ENCODE measurements around the gene FMO5. TPM values are rescaled to one million over a fixed set of nuclear protein-coding genes. Genes with fewer than 3 reads are reported as not detected.
A peak's percentile ranks its signal among the peaks of the same experiment; 100 is the strongest.
"Not testable (repeated sequence)": the region's sequence is repeated elsewhere in the genome, so short reads cannot be mapped to it uniquely, and the experiment has no call there.

The FMO5 gene
- total RNA-seq, 2 donors from 2014 or later = not detected

- H3K27ac Mint-ChIP-seq; DNase-seq (ENCODE audit: low spot score); H3K4me1 Mint-ChIP-seq (ENCODE audit: low read depth in 2 of 2); ATAC-seq; H3K36me3 Mint-ChIP-seq; H3K4me3 Mint-ChIP-seq; H3K9me3 Mint-ChIP-seq: not testable (repeated sequence)
- peaks cover 7 to 16% of the 10 kb centered on the region in 2 donors for H3K27me3 Mint-ChIP-seq
Measured at GRCh38 chr1:147231032-147231431, 5.9 kb upstream of the FMO5 start.

DNA sequence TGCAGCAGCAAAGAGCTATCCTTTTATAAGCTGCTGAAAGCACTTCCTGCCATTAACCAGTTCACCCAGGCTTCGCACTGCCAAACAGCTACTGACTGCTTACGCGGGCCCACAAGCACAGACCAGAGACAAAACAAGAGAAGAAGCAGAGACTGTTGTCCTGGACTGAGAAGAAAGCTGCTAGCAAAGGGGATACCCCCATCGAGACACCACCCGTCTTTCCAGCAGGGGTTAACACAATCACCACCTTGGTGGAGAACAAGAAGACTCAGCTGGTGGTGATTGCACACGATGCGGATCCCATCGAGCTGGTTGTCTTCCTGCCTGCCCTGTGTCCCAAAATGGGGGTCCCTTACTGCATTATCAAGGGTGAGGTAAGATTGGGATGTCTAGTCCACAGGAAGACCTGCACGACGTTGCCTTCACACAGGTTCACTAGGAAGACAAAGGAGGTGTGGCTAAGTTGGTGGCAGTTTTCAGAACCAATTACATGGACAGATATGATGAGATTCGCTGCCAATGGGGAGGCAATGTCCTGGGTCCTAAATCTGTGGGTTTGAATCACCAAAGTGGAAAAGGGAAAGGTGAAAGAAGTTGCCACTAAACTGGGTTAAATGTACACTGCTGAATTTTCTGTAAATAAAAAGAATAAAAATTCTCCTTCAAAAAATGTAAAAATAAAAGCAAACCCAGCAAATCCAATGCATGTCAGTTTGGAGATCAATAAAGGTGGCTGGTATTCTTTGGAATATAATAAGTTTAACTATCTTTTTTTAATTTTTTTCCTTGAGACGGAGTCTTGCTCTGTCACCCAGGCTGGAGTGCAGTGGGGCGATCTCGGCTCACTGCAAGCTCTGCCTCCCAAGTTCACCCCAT, 1.2 kb downstream of the FMO5 start:
- no peaks in the 10 kb centered on the region for H3K36me3 Mint-ChIP-seq
- H3K9me3 Mint-ChIP-seq = no peaks in the 10 kb centered on the region
- peak overlapping the region; percentile 2 for H3K4me3 Mint-ChIP-seq
- no peak overlapping the region for H3K27ac Mint-ChIP-seq
- ATAC-seq = no peak
- no peaks in the 10 kb centered on the region for H3K27me3 Mint-ChIP-seq
- peaks cover 17 to 19% of the 10 kb centered on the region in 2 donors for H3K4me1 Mint-ChIP-seq (ENCODE audit: low read depth in 2 of 2)
- no peak for DNase-seq (ENCODE audit: low spot score)

GRCh38 chr1:147218606-147219005, 6.5 kb downstream of the FMO5 start:
- Mint-ChIP-seq H3K4me3 (no peak overlapping the region), H3K9me3 (no peaks in the 10 kb centered on the region), H3K36me3 (no peaks in the 10 kb centered on the region), H3K4me1 (ENCODE audit: low read depth in 2 of 2) (peaks cover 3% of the 10 kb centered on the region in 2 donors), H3K27ac (no peak overlapping the region), H3K27me3 (peaks cover 0 to 7% of the 10 kb centered on the region in 2 donors)
- ATAC-seq = no peak
- no peak for DNase-seq (ENCODE audit: low spot score)

DNA sequence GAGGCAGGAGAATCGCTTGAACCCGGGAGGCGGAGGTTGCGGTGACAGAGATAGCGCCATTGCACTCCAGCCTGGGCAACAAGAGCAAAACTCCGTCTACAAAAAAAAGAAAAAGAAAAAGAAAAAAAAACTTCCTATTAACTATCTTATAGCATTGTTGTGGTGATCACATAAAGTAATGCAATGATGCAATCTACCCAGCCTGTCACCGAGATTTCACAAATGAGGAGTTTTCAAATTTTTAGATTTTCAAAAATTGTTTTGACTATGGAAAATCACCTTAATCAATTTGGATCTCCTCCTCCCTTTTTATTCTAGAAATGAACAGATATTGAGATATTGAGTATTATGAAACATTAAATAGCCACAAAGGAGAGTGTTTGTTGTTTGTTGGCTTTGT, 8.0 kb downstream of the FMO5 start:
- no peak for DNase-seq (ENCODE audit: low spot score)
- Mint-ChIP-seq H3K4me1 (ENCODE audit: low read depth in 2 of 2) (peaks cover 9% of the 10 kb centered on the region in 2 donors), H3K27ac (no peak overlapping the region), H3K27me3 (peaks cover 4 to 18% of the 10 kb centered on the region in 2 donors), H3K36me3 (no peaks in the 10 kb centered on the region), H3K9me3 (no peaks in the 10 kb centered on the region), H3K4me3 (no peak overlapping the region)
- no peak for ATAC-seq

- Mint-ChIP-seq H3K4me3 (no peak overlapping the region), H3K4me1 (ENCODE audit: low read depth in 2 of 2) (peaks cover 9% of the 10 kb centered on the region in 2 donors), H3K27ac (no peak overlapping the region), H3K27me3 (peaks cover 4 to 18% of the 10 kb centered on the region in 2 donors), H3K9me3 (no peaks in the 10 kb centered on the region), H3K36me3 (no peaks in the 10 kb centered on the region)
- DNase-seq (ENCODE audit: low spot score) (no peak), ATAC-seq (no peak)
Measured at GRCh38 chr1:147216124-147216523, 9.0 kb downstream of the FMO5 start.

DNA sequence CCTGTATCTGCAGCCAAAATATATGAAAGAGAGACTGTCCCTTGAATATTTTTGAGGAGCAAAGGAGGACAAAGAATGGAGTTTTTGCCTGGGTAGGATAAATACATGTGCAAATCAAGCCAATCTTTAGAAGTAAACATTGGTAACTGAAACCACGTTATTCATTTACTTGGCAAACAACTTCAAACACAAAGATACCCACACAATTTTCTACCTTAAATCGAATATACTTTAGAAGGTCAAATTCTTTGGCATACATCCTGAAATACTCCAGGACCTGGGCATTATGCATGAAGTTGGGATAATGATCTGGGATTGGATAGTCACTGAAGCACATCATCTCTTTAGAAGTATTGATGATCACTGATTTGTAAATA, 9.6 kb downstream of the FMO5 start:
- DNase-seq (ENCODE audit: low spot score) (no peak), ATAC-seq (no peak)
- H3K4me1 Mint-ChIP-seq (ENCODE audit: low read depth in 2 of 2) = peaks cover 9% of the 10 kb centered on the region in 2 donors
- H3K27ac Mint-ChIP-seq = no peak overlapping the region
- peaks cover 4 to 18% of the 10 kb centered on the region in 2 donors for H3K27me3 Mint-ChIP-seq
- no peaks in the 10 kb centered on the region for H3K9me3 Mint-ChIP-seq
- no peaks in the 10 kb centered on the region for H3K36me3 Mint-ChIP-seq
- H3K4me3 Mint-ChIP-seq = no peak overlapping the region

- Mint-ChIP-seq H3K27me3 (peaks cover 4 to 18% of the 10 kb centered on the region in 2 donors), H3K4me3 (no peak overlapping the region), H3K9me3 (no peaks in the 10 kb centered on the region), H3K27ac (no peak overlapping the region), H3K4me1 (ENCODE audit: low read depth in 2 of 2) (peaks cover 9% of the 10 kb centered on the region in 2 donors), H3K36me3 (no peaks in the 10 kb centered on the region)
- DNase-seq (ENCODE audit: low spot score) = no peak
- no peak for ATAC-seq
Measured at GRCh38 chr1:147214842-147215539, 10.1 kb downstream of the FMO5 start.

DNA sequence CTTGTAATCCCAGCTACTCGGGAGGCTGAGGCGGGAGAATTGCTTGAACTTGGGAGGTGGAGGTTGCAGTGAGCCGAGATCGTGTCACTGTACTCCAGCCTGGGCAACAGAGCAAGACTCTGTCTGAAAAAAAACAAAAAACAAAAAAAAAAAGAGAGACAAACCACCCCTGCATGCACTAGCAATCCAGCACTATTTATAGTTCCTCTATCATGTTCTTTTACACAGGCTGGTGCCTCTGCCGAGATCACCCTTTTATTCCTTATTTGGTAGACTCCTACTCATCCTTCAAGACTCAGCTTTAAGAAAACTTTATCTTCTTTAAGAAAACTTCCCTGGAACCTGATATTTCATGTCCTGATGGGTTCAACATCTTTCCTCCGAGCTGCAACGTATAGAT, 10.8 kb downstream of the FMO5 start:
- Mint-ChIP-seq H3K36me3 (no peaks in the 10 kb centered on the region), H3K4me1 (ENCODE audit: low read depth in 2 of 2) (peaks cover 9% of the 10 kb centered on the region in 2 donors), H3K4me3 (no peak overlapping the region), H3K27me3 (peaks cover 4 to 18% of the 10 kb centered on the region in 2 donors), H3K27ac (no peak overlapping the region), H3K9me3 (no peaks in the 10 kb centered on the region)
- DNase-seq (ENCODE audit: low spot score) (no peak), ATAC-seq (no peak)

- peak; percentile 63 for DNase-seq (ENCODE audit: low spot score)
- H3K9me3 Mint-ChIP-seq = no peaks in the 10 kb centered on the region
- peaks cover 4 to 18% of the 10 kb centered on the region in 2 donors for H3K27me3 Mint-ChIP-seq
- H3K4me3 Mint-ChIP-seq = no peak overlapping the region
- no peaks in the 10 kb centered on the region for H3K36me3 Mint-ChIP-seq
- peaks cover 9% of the 10 kb centered on the region in 2 donors for H3K4me1 Mint-ChIP-seq (ENCODE audit: low read depth in 2 of 2)
- H3K27ac Mint-ChIP-seq = no peak overlapping the region
- ATAC-seq = peak; percentile 88 to 90
Measured at GRCh38 chr1:147213271-147213670, 11.9 kb downstream of the FMO5 start.

DNA sequence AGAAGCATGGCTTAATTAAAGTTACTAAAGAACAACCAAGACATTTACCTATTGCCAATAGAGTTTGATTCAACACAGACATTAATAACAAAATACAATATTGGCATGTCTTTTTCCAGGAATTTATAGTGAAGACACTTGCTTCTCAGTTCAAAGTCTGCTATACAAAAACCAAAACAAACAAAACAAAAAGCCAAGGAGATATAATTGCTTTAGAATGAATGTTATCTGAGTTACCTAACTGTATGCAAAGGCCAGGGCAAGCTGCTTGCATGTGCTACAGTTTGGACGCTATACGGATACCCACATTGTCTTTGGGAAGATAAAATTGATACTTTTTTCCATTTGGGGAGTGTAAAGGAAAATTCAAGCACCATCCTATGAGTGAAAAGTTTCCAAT, 13.6 kb downstream of the FMO5 start:
- no peak overlapping the region for H3K4me3 Mint-ChIP-seq
- no peak for ATAC-seq
- H3K27ac Mint-ChIP-seq = no peak overlapping the region
- H3K4me1 Mint-ChIP-seq (ENCODE audit: low read depth in 2 of 2) = peaks cover 9% of the 10 kb centered on the region in 2 donors
- no peaks in the 10 kb centered on the region for H3K36me3 Mint-ChIP-seq
- H3K9me3 Mint-ChIP-seq = no peaks in the 10 kb centered on the region
- peaks cover 4 to 15% of the 10 kb centered on the region in 2 donors for H3K27me3 Mint-ChIP-seq
- no peak for DNase-seq (ENCODE audit: low spot score)

- peaks cover 9% of the 10 kb centered on the region in 2 donors for H3K4me1 Mint-ChIP-seq (ENCODE audit: low read depth in 2 of 2)
- no peak for DNase-seq (ENCODE audit: low spot score)
- no peak overlapping the region for H3K27ac Mint-ChIP-seq
- H3K4me3 Mint-ChIP-seq = no peak overlapping the region
- H3K27me3 Mint-ChIP-seq = peaks cover 4 to 15% of the 10 kb centered on the region in 2 donors
- ATAC-seq = no peak
- H3K9me3 Mint-ChIP-seq = no peaks in the 10 kb centered on the region
- no peaks in the 10 kb centered on the region for H3K36me3 Mint-ChIP-seq
Measured at GRCh38 chr1:147210987-147211386, 14.2 kb downstream of the FMO5 start.

DNA sequence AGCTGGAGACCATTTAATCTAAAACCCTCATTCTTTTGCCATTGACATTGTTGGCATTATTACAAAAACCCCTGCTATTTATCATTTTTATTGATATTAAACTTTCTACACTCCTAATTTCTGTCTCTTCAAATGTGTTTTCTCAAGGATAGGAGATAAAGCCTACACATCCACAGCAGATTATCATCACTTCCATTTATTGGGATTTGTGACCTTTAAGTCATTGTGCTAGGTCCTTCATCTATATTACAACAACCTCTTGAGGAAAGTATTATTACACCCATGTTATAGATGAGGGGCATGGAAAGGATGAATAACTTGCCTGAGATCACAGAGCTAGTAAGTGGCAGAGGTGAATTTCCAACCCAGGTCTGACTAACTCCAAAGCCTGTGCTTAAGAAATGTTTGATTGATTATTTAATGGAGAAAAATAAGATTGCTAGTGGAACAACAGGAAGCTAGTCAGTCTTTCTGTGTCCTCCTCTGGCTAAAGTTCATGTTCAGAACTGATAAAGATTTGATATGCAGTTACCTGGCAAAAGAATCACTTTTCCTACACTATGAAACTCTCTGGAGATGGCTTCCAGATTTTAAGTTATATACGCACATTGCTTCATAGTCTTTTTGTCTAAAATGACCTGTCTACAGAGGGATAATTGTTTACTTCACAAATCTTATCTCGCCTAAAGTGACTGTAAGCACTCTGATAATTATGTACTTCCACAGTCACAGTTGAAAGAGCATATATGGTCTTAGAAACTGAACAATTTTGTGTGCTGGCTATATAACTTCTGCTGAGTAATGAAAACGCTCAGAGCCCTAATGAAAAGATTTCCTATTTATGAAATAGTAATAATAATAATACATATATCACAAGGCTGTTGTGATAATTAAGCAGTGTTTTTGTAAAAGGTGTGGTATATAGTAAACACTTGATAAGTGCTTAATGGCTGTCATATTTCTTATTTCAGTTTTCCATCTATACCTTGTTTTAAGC, 15.0 kb downstream of the FMO5 start:
- Mint-ChIP-seq H3K27ac (no peak overlapping the region), H3K27me3 (peaks cover 4 to 11% of the 10 kb centered on the region in 2 donors), H3K4me3 (no peak overlapping the region), H3K36me3 (no peaks in the 10 kb centered on the region), H3K9me3 (no peaks in the 10 kb centered on the region), H3K4me1 (ENCODE audit: low read depth in 2 of 2) (peaks cover 9% of the 10 kb centered on the region in 2 donors)
- no peak for ATAC-seq
- no peak for DNase-seq (ENCODE audit: low spot score)

DNA sequence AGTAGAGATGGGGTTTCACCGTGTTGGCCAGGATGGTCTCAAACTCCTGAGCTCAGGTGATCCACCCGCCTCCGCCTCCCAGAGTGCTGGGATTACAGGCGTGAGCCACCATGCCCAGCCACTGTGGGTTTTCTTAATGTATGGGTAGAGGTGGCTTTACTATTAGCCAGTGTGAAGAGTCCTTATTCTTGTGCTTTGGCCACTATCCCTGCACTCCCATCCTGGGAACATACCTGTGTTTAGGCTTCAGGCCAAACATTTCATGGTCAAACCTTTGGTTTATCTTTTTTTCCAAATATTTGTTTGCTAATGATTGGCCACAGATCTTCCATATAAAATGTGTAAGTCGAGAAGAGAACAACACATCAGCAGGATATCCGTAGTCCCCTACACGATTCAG, 16.5 kb downstream of the FMO5 start:
- Mint-ChIP-seq H3K9me3 (no peaks in the 10 kb centered on the region), H3K27me3 (peaks cover 4 to 11% of the 10 kb centered on the region in 2 donors), H3K27ac (no peak overlapping the region), H3K4me3 (no peak overlapping the region), H3K36me3 (peaks cover 7% of the 10 kb centered on the region), H3K4me1 (ENCODE audit: low read depth in 2 of 2) (peaks cover 10 to 12% of the 10 kb centered on the region in 2 donors)
- DNase-seq (ENCODE audit: low spot score) (no peak), ATAC-seq (no peak)

Measured in natural killer cell treated with Interleukin-12 subunit alpha and Interleukin-12 subunit beta and Interleukin-15 and Interleukin-18, amount 100 ng/mL, for 72 hours (primary cell).